Transverse colon (tissue), 4 donors: Measurements from ENCODE around the gene ZNF8. TPM values are rescaled to one million over a fixed set of nuclear protein-coding genes. Genes with fewer than 3 reads are reported as not detected.
"Not testable (repeated sequence)": the region's sequence is repeated elsewhere in the genome, so short reads cannot be mapped to it uniquely, and the experiment has no call there.

Experiments used
- DNase-seq: peaks from one replicate; pipeline ENCODE4 v3.0.0-alpha.2; 2019
- H3K27ac ChIP-seq, 4 donors: fragments of 200-600 bp; sonication (generic); 2 replicates each; pipeline ENCODE4 v1.5.1; 2016 to 2018; ENCODE audit warnings: inconsistent platforms in 4 of 4
- H3K27me3 ChIP-seq: fragments of 200-600 bp; sonication (generic); 2 replicates; pipeline ENCODE4 v1.5.1; 2017; ENCODE audit warnings: inconsistent platforms
- H3K36me3 ChIP-seq, 4 donors: fragments of 200-600 bp; sonication (generic); 2 replicates each; pipeline ENCODE4 v1.5.1; 2017 to 2019; ENCODE audit warnings: inconsistent platforms in 4 of 4
- H3K4me1 ChIP-seq, 4 donors: fragments of 200-600 bp; sonication (generic); 2 replicates each; pipeline ENCODE4 v1.5.1; 2017 to 2020; ENCODE audit warnings: inconsistent platforms in 4 of 4
- H3K4me3 ChIP-seq, 4 donors: fragments of 200-600 bp; sonication (generic); 1 replicate in 1 of 4; 2 replicates in 3 of 4; pipeline versions ENCODE4 v1.5.1 to v1.6.1; 2017 to 2019; ENCODE audit warnings: inconsistent platforms in 4 of 4
- H3K9me3 ChIP-seq, 2 donors: fragments of 200-600 bp; sonication (generic); 2 replicates each; pipeline ENCODE4 v1.5.1; 2017 to 2019; ENCODE audit warnings: inconsistent platforms in 2 of 2
- EP300 ChIP-seq: sonication (generic); formaldehyde crosslinking; IDR thresholded peaks from one replicate; pipeline ENCODE4 v1.6.1; 2017; ENCODE audit warnings: antibody characterized with exemption, low read depth
- POLR2A ChIP-seq: fragments of 450-650 bp; IDR thresholded peaks from one replicate; pipeline ENCODE4 v1.6.1; 2016; ENCODE audit warnings: antibody characterized with exemption, mild to moderate bottlenecking, moderate library complexity
- POLR2AphosphoS5 ChIP-seq, 3 donors: sonication (generic); formaldehyde crosslinking; IDR thresholded peaks; one replicate each; pipeline ENCODE4 v1.6.1; 2016; ENCODE audit warnings: antibody characterized with exemption in 3 of 3
- WGBS, 2 donors: methylation state at CpG; one replicate each; pipeline ENCODE4 v1.1.5; 2018; ENCODE audit warnings: low coverage in 1 of 2; 5-methylcytosine and 5-hydroxymethylcytosine counted together
- in situ Hi-C, 4 donors: fragments of 200-750 bp; cut with MboI; loops; one replicate each; pipeline versions ENCODE4 v1.15.0 to v1.15.1; 2017; ENCODE audit warnings: low sequenced_read_pairs in 3 of 4, low pct_ligation_motif_present in 1 of 4, low pct_unique_long_range_greater_than_20kb in 1 of 4
- intact Hi-C: fragments of 100-400 bp; cut with DNase I; formaldehyde crosslinking; loops from one replicate; pipeline ENCODE4 v1.15.1; 2023; ENCODE audit warnings: low total_unique reads
- total RNA-seq, 4 donors: library from RNA; depleted of rRNA; stranded (reverse); fragments of >200 nt; gene quantifications; one replicate each; pipeline ENCODE4 v1.1.0, GENCODE V29; 2016
- TF ChIP-seq, protein P1 (sequence below), 5 experiments: fragments of 200-600 bp in 3 of 5; fragments of 450-650 bp in 2 of 5; sonication (generic) in 3 of 5; IDR thresholded peaks; 1 replicate in 2 of 5; 2 replicates in 3 of 5; pipeline ENCODE4 v1.5.1; 2016 to 2017; ENCODE audit warnings: antibody characterized with exemption in 5 of 5, inconsistent platforms in 3 of 5, mild to moderate bottlenecking in 2 of 5, moderate library complexity in 1 of 5

ZNF8 gene
- total RNA-seq, 4 donors from 2014 or later, result 4.6 to 6.6 (median 6.3) TPM

DNA sequence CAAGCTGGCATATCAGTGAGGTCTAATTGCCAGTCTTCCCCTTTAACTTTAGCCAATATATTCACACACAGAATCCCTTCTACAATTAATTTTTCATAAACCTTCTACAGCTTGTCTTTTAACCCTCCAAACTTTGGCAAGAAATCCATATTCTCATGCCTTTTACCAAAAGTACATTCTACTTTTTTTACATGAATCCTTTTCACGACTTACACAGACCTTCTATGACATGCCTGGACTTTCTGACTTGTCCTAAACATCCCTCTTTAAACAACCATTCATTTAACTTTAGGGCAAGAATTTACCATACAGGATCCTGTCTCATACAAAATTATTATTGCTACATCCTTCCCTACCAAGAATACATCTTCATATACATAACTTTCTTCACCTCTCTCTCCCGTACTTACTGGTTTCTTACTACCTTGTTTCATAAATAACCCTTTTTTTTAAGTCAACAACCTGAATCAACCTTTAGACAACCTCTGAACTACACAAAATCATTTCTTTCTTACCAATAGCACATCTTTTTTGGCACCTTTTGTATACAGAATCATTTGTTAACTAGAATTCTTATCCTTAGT is 26.6 kb upstream of the ZNF8 start:
- 96% methylated on average over 2 of the region's 2 CpGs for WGBS, 2 donors
- DNase-seq, result no peak
- Histone ChIP-seq H3K27ac (no peak overlapping the region), H3K9me3 (peaks cover 92 to 98% of the 10 kb centered on the region in 2 donors), H3K36me3 (peaks cover 0 to 99% (median 47%) of the 10 kb centered on the region in 4 donors), H3K4me3 (no peak overlapping the region), H3K4me1 (no peaks in the 10 kb centered on the region), H3K27me3 (no peaks in the 10 kb centered on the region)
- TF ChIP-seq, protein P1, sequence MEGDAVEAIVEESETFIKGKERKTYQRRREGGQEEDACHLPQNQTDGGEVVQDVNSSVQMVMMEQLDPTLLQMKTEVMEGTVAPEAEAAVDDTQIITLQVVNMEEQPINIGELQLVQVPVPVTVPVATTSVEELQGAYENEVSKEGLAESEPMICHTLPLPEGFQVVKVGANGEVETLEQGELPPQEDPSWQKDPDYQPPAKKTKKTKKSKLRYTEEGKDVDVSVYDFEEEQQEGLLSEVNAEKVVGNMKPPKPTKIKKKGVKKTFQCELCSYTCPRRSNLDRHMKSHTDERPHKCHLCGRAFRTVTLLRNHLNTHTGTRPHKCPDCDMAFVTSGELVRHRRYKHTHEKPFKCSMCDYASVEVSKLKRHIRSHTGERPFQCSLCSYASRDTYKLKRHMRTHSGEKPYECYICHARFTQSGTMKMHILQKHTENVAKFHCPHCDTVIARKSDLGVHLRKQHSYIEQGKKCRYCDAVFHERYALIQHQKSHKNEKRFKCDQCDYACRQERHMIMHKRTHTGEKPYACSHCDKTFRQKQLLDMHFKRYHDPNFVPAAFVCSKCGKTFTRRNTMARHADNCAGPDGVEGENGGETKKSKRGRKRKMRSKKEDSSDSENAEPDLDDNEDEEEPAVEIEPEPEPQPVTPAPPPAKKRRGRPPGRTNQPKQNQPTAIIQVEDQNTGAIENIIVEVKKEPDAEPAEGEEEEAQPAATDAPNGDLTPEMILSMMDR (IDR thresholded peaks at IDR 0.05), result no peak
- TF ChIP-seq EP300, result no peak
- TF ChIP-seq POLR2AphosphoS5 (IDR thresholded peaks at IDR 0.05), result no peak
- no peak for TF ChIP-seq POLR2A
- in situ Hi-C loops, result no loop called here
- intact Hi-C loops, result no loop called here

- DNase-seq, intact Hi-C loops, H3K4me3 ChIP-seq, H3K4me1 ChIP-seq, H3K27ac ChIP-seq, in situ Hi-C loops, H3K27me3 ChIP-seq: not testable (repeated sequence)
- Histone ChIP-seq H3K9me3 (peaks cover 97 to 98% of the 10 kb centered on the region in 2 donors), H3K36me3 (peaks cover 0 to 99% (median 43%) of the 10 kb centered on the region in 4 donors)
- 63% methylated on average over 3 of the region's 4 CpGs; no CpG with 5 or more reads in 1 of the 2 donors for WGBS, 2 donors
These were observed 20.5 kb upstream of the ZNF8 start for GRCh38 chr19:58258259-58258658.

GRCh38 chr19:58261600-58261967 is 17.2 kb upstream of the ZNF8 start:
- Histone ChIP-seq H3K9me3 (peaks cover 99 to 100% of the 10 kb centered on the region in 2 donors), H3K4me1 (no peaks in the 10 kb centered on the region), H3K36me3 (peaks cover 0 to 92% (median 34%) of the 10 kb centered on the region in 4 donors), H3K4me3 (no peak overlapping the region), H3K27me3 (no peaks in the 10 kb centered on the region), H3K27ac (no peak overlapping the region)
- intact Hi-C loops (no loop called here), in situ Hi-C loops (no loop called here)
- WGBS, 2 donors, result 91 to 94% methylated on average over 3 of the region's 3 CpGs
- DNase-seq, result no peak
- TF ChIP-seq, protein P1 (IDR thresholded peaks at IDR 0.05), result no peak
- TF ChIP-seq POLR2AphosphoS5 (IDR thresholded peaks at IDR 0.05) (no peak), POLR2A (no peak), EP300 (no peak)

DNA sequence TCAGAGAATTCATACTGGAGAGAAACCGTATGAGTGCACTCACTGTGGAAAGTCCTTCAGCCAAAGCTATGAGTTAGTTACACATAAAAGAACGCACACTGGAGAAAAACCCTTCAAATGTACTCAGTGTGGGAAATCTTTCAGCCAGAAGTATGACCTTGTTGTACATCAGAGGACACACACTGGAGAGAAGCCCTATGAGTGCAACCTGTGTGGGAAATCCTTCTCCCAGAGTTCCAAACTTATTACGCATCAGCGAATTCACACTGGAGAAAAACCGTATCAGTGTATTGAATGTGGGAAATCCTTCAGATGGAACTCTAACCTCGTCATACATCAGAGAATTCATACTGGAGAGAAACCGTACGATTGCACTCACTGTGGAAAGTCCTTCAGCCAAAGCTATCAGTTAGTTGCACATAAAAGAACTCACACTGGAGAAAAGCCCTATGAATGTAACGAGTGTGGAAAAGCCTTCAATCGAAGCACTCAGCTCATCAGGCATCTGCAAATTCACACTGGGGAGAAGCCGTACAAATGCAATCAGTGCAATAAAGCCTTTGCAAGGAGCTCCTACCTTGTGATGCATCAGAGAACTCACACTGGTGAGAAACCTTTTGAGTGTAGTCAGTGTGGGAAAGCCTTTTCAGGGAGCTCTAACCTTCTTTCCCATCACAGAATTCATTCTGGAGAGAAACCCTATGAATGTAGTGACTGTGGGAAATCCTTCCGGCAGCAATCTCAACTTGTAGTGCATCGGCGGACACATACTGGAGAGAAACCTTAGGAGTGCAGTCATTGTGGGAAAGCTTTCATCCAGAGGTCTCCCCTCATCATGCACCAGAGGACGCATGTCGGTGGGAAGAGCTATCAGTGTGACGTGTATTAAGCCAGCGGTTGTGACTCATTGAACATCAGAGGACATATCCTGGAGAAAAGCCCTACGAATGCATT is 16.5 kb upstream of the ZNF8 start:
- WGBS, 2 donors, result 94 to 100% methylated on average over 2 to 19 of the region's 19 CpGs
- Histone ChIP-seq H3K4me3 (no peak overlapping the region), H3K4me1 (no peaks in the 10 kb centered on the region), H3K27ac (no peak overlapping the region), H3K36me3 (peaks cover 0 to 85% (median 34%) of the 10 kb centered on the region in 4 donors), H3K9me3 (peaks cover 99 to 100% of the 10 kb centered on the region in 2 donors), H3K27me3 (no peaks in the 10 kb centered on the region)
- in situ Hi-C loops (no loop called here), intact Hi-C loops (no loop called here)
- DNase-seq, result no peak
- TF ChIP-seq, protein P1 (IDR thresholded peaks at IDR 0.05), result no peak
- TF ChIP-seq POLR2A, result no peak
